ENCODE results near the gene ITPK1. TPM values are rescaled to one million over a fixed set of nuclear protein-coding genes. Genes with fewer than 3 reads are reported as not detected.

ITPK1 gene
- total RNA-seq, 1 experiment from 2014 or later: 38.5 TPM

- no TSS peak for BruUV-seq (replicated peaks)
- ChIA-PET POLR2A (ENCODE audit: low non-redundant PET) (no interaction called here), CTCF (no interaction called here)
- no peaks in the 10 kb centered on the region for H3K4me1 ChIP-seq (ENCODE audit: insufficient read depth, low read length, poor library complexity, severe bottlenecking)
- no peak overlapping the region for H3K27ac ChIP-seq (ENCODE audit: low read depth, low read length, poor library complexity, severe bottlenecking)
- intact Hi-C loops (cut with micrococcal nuclease; ENCODE audit: unreplicated experiment): no loop called here
- H3K9me3 ChIP-seq (ENCODE audit: low read depth, low read length, poor library complexity, severe bottlenecking): no peaks in the 10 kb centered on the region
- no peaks in the 10 kb centered on the region for H3K36me3 ChIP-seq (ENCODE audit: insufficient read depth, low read length, poor library complexity, severe bottlenecking)
- no peak for DNase-seq (ENCODE audit: low spot score)
- H3K27me3 ChIP-seq (replicated peaks; ENCODE audit: insufficient read depth, low read depth, low read length, poor library complexity): no peaks in the 10 kb centered on the region
- TF ChIP-seq EZH2 (IDR thresholded peaks at IDR 0.05; ENCODE audit: borderline replicate concordance, low read depth, low read length, poor library complexity, severe bottlenecking) (no peak), CTCF (conservative IDR thresholded peaks at IDR 0.05; ENCODE audit: low read depth, low read length) (no peak)
- no peak overlapping the region for H3K4me3 ChIP-seq (ENCODE audit: low read depth, low read length, poor library complexity, severe bottlenecking)
Measured at GRCh38 chr14:92965281-92965680, 150.4 kb downstream of the ITPK1 start.

DNA sequence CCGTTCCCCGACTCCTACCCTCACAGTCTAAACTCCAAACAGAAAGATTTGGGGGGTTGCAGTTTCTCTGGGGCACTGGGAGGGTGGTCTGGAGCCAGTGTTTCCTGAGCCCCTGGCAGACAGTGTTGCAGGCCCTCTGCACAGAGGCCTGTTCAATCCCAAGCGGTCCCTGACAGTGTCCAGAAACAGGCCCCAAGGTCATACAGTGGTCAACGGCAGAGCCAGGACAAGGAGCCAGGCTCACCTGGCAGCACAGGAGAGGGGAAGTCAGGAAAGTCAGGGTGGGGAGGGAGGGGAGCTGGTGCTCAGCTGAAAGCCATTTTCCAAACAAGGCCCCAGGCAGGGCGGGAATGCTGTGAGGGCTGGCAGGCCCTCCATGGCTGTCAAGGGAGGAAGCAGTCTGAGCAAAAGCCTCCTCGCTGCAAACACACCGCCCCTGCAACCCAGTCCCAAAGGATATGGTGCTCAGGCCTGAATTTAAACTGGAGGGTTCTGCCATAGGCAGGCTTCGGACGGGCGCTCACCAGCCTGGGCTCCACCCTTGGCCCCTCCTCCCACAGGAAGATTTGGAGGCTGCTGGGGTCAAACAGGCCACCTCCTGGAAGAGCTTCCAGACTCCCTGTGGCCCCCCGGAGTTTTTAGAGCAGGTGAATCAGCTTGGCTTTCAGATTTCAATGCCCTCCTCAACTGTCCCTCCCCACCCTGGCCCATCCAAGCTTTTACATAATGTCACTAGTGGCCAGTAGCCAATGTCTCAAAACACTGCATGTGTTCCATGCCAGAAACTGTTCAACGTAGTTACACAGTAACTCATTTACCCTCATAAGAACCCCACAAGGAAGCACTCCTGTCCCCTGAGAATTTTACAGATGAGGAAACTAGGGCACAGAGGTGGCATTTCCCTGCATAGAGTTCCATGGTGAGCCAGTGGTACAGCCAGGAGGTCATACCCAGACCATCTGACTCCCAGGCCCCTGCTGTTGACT lies 151.3 kb downstream of the ITPK1 start:
- Histone ChIP-seq H3K27me3 (replicated peaks; ENCODE audit: insufficient read depth, low read depth, low read length, poor library complexity) (no peaks in the 10 kb centered on the region), H3K36me3 (ENCODE audit: insufficient read depth, low read length, poor library complexity, severe bottlenecking) (no peaks in the 10 kb centered on the region), H3K4me1 (ENCODE audit: insufficient read depth, low read length, poor library complexity, severe bottlenecking) (no peaks in the 10 kb centered on the region), H3K4me3 (ENCODE audit: low read depth, low read length, poor library complexity, severe bottlenecking) (no peak overlapping the region), H3K9me3 (ENCODE audit: low read depth, low read length, poor library complexity, severe bottlenecking) (no peaks in the 10 kb centered on the region), H3K27ac (ENCODE audit: low read depth, low read length, poor library complexity, severe bottlenecking) (no peak overlapping the region)
- DNase-seq (ENCODE audit: low spot score): no peak
- BruUV-seq (replicated peaks): no TSS peak
- intact Hi-C loops (cut with micrococcal nuclease; ENCODE audit: unreplicated experiment): no loop called here
- TF ChIP-seq EZH2 (IDR thresholded peaks at IDR 0.05; ENCODE audit: borderline replicate concordance, low read depth, low read length, poor library complexity, severe bottlenecking) (no peak), CTCF (conservative IDR thresholded peaks at IDR 0.05; ENCODE audit: low read depth, low read length) (no peak)
- ChIA-PET POLR2A (ENCODE audit: low non-redundant PET) (no interaction called here), CTCF (no interaction called here)

DNA sequence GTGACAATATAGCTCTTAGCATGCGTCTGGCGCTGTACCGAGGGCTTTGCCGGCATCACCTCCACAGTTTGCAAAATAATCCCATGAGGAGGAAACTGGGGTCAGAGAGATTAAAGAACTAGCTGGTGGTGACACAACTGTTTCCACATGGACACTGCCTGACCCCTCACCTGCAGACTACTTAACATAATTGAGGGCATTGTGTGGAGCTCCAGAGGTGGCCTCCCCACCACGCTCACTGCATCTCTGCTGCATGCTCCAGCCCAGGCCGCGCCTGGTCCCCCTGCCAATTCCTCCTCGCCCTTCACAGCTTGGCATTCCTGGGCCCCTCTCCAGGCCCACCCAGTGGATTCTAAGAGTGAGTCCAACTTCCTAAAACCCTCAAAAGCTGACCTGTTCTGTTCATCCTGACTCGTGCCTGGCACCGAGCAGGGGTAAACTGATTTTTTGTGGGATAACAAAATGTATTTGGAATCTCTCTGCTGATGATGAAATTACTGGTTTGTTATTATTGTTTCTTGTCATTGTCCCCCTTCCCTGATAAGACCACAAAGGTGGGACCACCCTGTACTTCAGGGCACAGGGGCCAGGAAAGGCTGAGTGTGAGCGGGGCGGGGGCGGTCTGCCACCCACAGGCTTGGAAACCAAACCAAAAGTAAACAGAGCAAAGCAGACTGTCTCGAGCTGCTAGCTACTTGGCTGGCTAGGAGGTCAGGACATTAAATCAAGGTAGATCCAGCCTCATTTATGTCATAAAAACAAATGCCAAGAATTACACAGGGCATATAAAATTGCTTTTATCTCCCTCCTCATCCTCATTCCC lies 152.2 kb downstream of the ITPK1 start:
- ChIA-PET CTCF (no interaction called here), POLR2A (ENCODE audit: low non-redundant PET) (no interaction called here)
- BruUV-seq (replicated peaks): no TSS peak
- no peaks in the 10 kb centered on the region for H3K27me3 ChIP-seq (replicated peaks; ENCODE audit: insufficient read depth, low read depth, low read length, poor library complexity)
- TF ChIP-seq EZH2 (IDR thresholded peaks at IDR 0.05; ENCODE audit: borderline replicate concordance, low read depth, low read length, poor library complexity, severe bottlenecking): no peak
- TF ChIP-seq CTCF (conservative IDR thresholded peaks at IDR 0.05; ENCODE audit: low read depth, low read length): no peak
- no peaks in the 10 kb centered on the region for H3K36me3 ChIP-seq (ENCODE audit: insufficient read depth, low read length, poor library complexity, severe bottlenecking)
- H3K9me3 ChIP-seq (ENCODE audit: low read depth, low read length, poor library complexity, severe bottlenecking): no peaks in the 10 kb centered on the region
- DNase-seq (ENCODE audit: low spot score): no peak
- intact Hi-C loops (cut with micrococcal nuclease; ENCODE audit: unreplicated experiment): no loop called here
- no peaks in the 10 kb centered on the region for H3K4me1 ChIP-seq (ENCODE audit: insufficient read depth, low read length, poor library complexity, severe bottlenecking)
- H3K4me3 ChIP-seq (ENCODE audit: low read depth, low read length, poor library complexity, severe bottlenecking): no peak overlapping the region
- H3K27ac ChIP-seq (ENCODE audit: low read depth, low read length, poor library complexity, severe bottlenecking): no peak overlapping the region

Measured in A673 (cell line).